Measurements from ENCODE around the gene LAD1.

DNA sequence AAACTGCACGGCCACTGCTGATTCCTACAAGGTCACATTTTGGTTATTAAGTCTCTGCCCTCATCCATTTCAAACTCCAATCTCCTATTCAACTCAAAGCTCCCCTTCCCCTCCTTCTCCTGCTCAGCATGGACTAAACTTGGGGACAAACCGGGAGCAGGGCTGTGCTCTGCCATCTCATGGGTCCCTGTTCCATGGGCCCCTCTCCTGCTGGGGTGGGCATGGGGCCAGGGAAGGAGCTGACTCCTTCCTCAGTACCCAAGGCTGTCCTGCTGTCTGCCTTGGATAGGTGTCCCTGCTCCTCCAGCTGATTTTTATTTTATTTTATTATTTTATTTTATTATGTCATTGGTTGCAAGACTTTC, 48.8 kb downstream of the LAD1 start:
- TF ChIP-seq, protein P1, sequence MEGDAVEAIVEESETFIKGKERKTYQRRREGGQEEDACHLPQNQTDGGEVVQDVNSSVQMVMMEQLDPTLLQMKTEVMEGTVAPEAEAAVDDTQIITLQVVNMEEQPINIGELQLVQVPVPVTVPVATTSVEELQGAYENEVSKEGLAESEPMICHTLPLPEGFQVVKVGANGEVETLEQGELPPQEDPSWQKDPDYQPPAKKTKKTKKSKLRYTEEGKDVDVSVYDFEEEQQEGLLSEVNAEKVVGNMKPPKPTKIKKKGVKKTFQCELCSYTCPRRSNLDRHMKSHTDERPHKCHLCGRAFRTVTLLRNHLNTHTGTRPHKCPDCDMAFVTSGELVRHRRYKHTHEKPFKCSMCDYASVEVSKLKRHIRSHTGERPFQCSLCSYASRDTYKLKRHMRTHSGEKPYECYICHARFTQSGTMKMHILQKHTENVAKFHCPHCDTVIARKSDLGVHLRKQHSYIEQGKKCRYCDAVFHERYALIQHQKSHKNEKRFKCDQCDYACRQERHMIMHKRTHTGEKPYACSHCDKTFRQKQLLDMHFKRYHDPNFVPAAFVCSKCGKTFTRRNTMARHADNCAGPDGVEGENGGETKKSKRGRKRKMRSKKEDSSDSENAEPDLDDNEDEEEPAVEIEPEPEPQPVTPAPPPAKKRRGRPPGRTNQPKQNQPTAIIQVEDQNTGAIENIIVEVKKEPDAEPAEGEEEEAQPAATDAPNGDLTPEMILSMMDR (conservative IDR thresholded peaks at IDR 0.05; ENCODE audit: low read length) = no peak
- TF ChIP-seq EZH2phosphoT487 (IDR thresholded peaks at IDR 0.05; ENCODE audit: borderline replicate concordance) = no peak
